Pancreas (tissue), 10 donors: ENCODE measurements around the gene GRIA3. TPM values are rescaled to one million over a fixed set of nuclear protein-coding genes. Genes with fewer than 3 reads are reported as not detected.

Source experiments
- ATAC-seq, 4 donors: fragments of 200-7000 bp; cut with Tn5 transposase; one replicate each; pipeline versions ENCODE4 v1.8.0 to v1.9.1; 2020; ENCODE audit warnings: mild to moderate bottlenecking in 4 of 4, moderate library complexity in 4 of 4
- DNase-seq, 6 donors: peaks; one replicate each; pipeline ENCODE4 v3.0.0-alpha.2; 2020
- FAIRE-seq: peaks from 2 replicates; lab custom pipeline; 2012; peaks lifted over from hg19 to GRCh38; lab: Jason Lieb, UNC
- H3K27ac ChIP-seq, 4 donors: fragments of 200-600 bp; sonication (generic); 1 replicate in 3 of 4; 2 replicates in 1 of 4; pipeline versions ENCODE4 v1.5.0 to v1.8.0; 2020
- H3K27me3 ChIP-seq, 4 donors: fragments of 200-600 bp; one replicate each; pipeline ENCODE4 v1.8.0; 2021
- H3K36me3 ChIP-seq, 3 donors: fragments of 200-600 bp; sonication (generic) in 1 of 3; one replicate each; pipeline versions ENCODE4 v1.5.0 to v1.8.0; 2020 to 2021
- H3K4me1 ChIP-seq, 3 donors: fragments of 200-600 bp; one replicate each; pipeline ENCODE4 v1.8.0; 2021
- H3K4me3 ChIP-seq, 4 donors: fragments of 200-600 bp; sonication (generic) in 2 of 4; one replicate each; pipeline versions ENCODE4 v1.5.0 to v1.8.0; 2020 to 2021
- H3K9me3 ChIP-seq, 4 donors: fragments of 200-600 bp; one replicate each; pipeline ENCODE4 v1.8.0; 2021
- CTCF ChIP-seq, 4 donors: fragments of 200-600 bp; sonication (generic) in 3 of 4; IDR thresholded peaks; one replicate each; pipeline versions ENCODE4 v1.5.0 to v1.8.0; 2021; ENCODE audit warnings: antibody characterized with exemption in 4 of 4
- WGBS, 2 donors: extraction: QIAGEN DNeasy Blood & Tissue Kit; methylation state at CpG; one replicate each; pipeline ENCODE4 v1.1.7; 2013; 5-methylcytosine and 5-hydroxymethylcytosine counted together
- intact Hi-C, 3 donors: fragments of 100-400 bp; cut with DNase I; formaldehyde crosslinking; loops; one replicate each; pipeline versions ENCODE4 v1.11.1 to v1.14.2; 2022
- polyA plus RNA-seq, 2 donors: library from polyadenylated mRNA; stranded (reverse); fragments of 200-250 nt; gene quantifications; one replicate each; pipeline ENCODE4 v1.2.3, GENCODE V29; 2013
- total RNA-seq, 6 donors: library from RNA; stranded (reverse); fragmentation: NEBNext Ultra II Directional in 4 of 6; extraction: Animal tissue kit (Norgen Biotek cat#: 25700) in 4 of 6; gene quantifications; one replicate each; pipeline versions ENCODE4 v1.2.1 to v1.2.4, GENCODE V29; 2021 to 2023
- donor health status: healthy with polysubstance abuse.
- donor health status: DM: no; HTN: no; CAD: no; lungs with moderate emphysema.
- donor health status: DM: no; HTN: no; CAD: no.
- donor health status: control.
- donor health status: control.
- donor health status: Bipolar disorder and iron deficiency.
- donor health status: DM: yes; HTN: yes; CAD: no.
- donor health status: DM: no; HTN: no; CAD: no.
- donor health status: DM: no; HTN: no; CAD: no.
- donor health status: DM: yes; HTN: yes; CAD: no.

The GRIA3 gene
- total and polyA plus RNA-seq, 8 donors = 0.28 to 11.8 (median 1.6) TPM

GRCh38 chrX:123170546-123170945 lies 13.5 kb upstream of the GRIA3 start:
- DNase-seq = no peak

GRCh38 chrX:123171781-123172180 lies 12.3 kb upstream of the GRIA3 start:
- no peak overlapping the region for H3K27ac ChIP-seq
- ATAC-seq (no peak), DNase-seq (no peak), FAIRE-seq (no peak)
- H3K4me3 ChIP-seq = no peak overlapping the region
- no peaks in the 10 kb centered on the region for H3K4me1 ChIP-seq
- H3K27me3 ChIP-seq = peaks cover 0 to 6% (median 0%) of the 10 kb centered on the region in 4 donors
- no peaks in the 10 kb centered on the region for H3K9me3 ChIP-seq
- no peaks in the 10 kb centered on the region for H3K36me3 ChIP-seq
- intact Hi-C loops = no loop called here
- no peak for TF ChIP-seq CTCF (IDR thresholded peaks at IDR 0.05)
- 58 to 65% methylated on average over 3 of the region's 3 CpGs for WGBS, 2 donors

More at GRCh38 chrX:123170546-123170945, 13.5 kb upstream of the GRIA3 start:
- intact Hi-C loops = no loop called here
- no peak for TF ChIP-seq CTCF (IDR thresholded peaks at IDR 0.05)
- WGBS, 2 donors = 44 to 57% methylated on average over 7 of the region's 7 CpGs
- Histone ChIP-seq H3K9me3 (no peaks in the 10 kb centered on the region), H3K4me1 (no peaks in the 10 kb centered on the region), H3K4me3 (no peak overlapping the region), H3K36me3 (no peaks in the 10 kb centered on the region), H3K27me3 (peaks cover 0 to 7% (median 0%) of the 10 kb centered on the region in 4 donors), H3K27ac (no peak overlapping the region)
- ATAC-seq (peak in 2 of 4 donors; percentile 35 to 53), FAIRE-seq (no peak)

- H3K4me3 ChIP-seq = no peak overlapping the region
Measured at GRCh38 chrX:123172869-123173268, 11.2 kb upstream of the GRIA3 start.

GRCh38 chrX:123173833-123174232 lies 10.2 kb upstream of the GRIA3 start:
- FAIRE-seq = no peak
- ATAC-seq = peak in 2 of 4 donors; percentile 54 to 63
- Histone ChIP-seq H3K9me3 (no peaks in the 10 kb centered on the region), H3K27ac (no peak overlapping the region), H3K4me1 (no peaks in the 10 kb centered on the region), H3K27me3 (peaks cover 0 to 6% (median 0%) of the 10 kb centered on the region in 4 donors), H3K4me3 (no peak overlapping the region), H3K36me3 (no peaks in the 10 kb centered on the region)
- intact Hi-C loops = no loop called here
- WGBS, 2 donors = 20 to 25% methylated on average over 1 of the region's 1 CpG
- DNase-seq = no peak
- TF ChIP-seq CTCF (IDR thresholded peaks at IDR 0.05) = peak in 1 of 4 donors; percentile 27

More at GRCh38 chrX:123172869-123173268, 11.2 kb upstream of the GRIA3 start:
- 70 to 79% methylated on average over 2 of the region's 2 CpGs for WGBS, 2 donors
- ATAC-seq = no peak
- H3K4me1 ChIP-seq = no peaks in the 10 kb centered on the region
- H3K27ac ChIP-seq = no peak overlapping the region
- H3K9me3 ChIP-seq = no peaks in the 10 kb centered on the region
- no peak for FAIRE-seq
- H3K27me3 ChIP-seq = peaks cover 0 to 6% (median 0%) of the 10 kb centered on the region in 4 donors
- TF ChIP-seq CTCF (IDR thresholded peaks at IDR 0.05) = no peak
- no peak for DNase-seq
- intact Hi-C loops = no loop called here
- H3K36me3 ChIP-seq = no peaks in the 10 kb centered on the region

GRCh38 chrX:123175366-123176122 lies 8.5 kb upstream of the GRIA3 start:
- no peak for FAIRE-seq
- Histone ChIP-seq H3K27me3 (peaks cover 0 to 6% (median 0%) of the 10 kb centered on the region in 4 donors), H3K4me1 (no peaks in the 10 kb centered on the region), H3K4me3 (no peak overlapping the region), H3K27ac (no peak overlapping the region), H3K9me3 (no peaks in the 10 kb centered on the region), H3K36me3 (no peaks in the 10 kb centered on the region)
- TF ChIP-seq CTCF (IDR thresholded peaks at IDR 0.05) = no peak
- intact Hi-C loops = no loop called here
- no peak for DNase-seq
- ATAC-seq = no peak
